H1 (cell line): Measurements from ENCODE around the gene GALNT2. TPM values are rescaled to one million over a fixed set of nuclear protein-coding genes. Genes with fewer than 3 reads are reported as not detected.

Experiments used
- CTCF ChIA-PET: fragments of 300-600 bp; sonication (Branson Sonifier 250); formaldehyde crosslinking; loops from one replicate; lab custom pipeline; 2021; ENCODE audit not compliant: partially characterized antibody; lab: Charles Lee
- POLR2A ChIA-PET: fragments of 300-600 bp; sonication (Branson Sonifier 250); formaldehyde crosslinking; loops from one replicate; lab custom pipeline; 2021; ENCODE audit warnings: inconsistent platforms; ENCODE audit not compliant: partially characterized antibody; lab: Charles Lee
- DNase-seq, 2 experiments: peaks; one replicate each; pipeline versions ENCODE4 v3.0.0 to v3.0.0-alpha.2; 2010 to 2022; ENCODE audit warnings: low spot score in 2 of 2, low read depth in 1 of 2, mixed read lengths in 1 of 2
- FAIRE-seq: peaks from 2 replicates; lab custom pipeline; 2011; peaks lifted over from hg19 to GRCh38; lab: Jason Lieb, UNC
- H2AFZ ChIP-seq: 2 replicates; pipeline ENCODE4 v1.8.1; 2012; ENCODE audit warnings: low read length, inconsistent platforms
- H2AK5ac ChIP-seq: 2 replicates; pipeline ENCODE4 v1.6.1; 2013; ENCODE audit warnings: low read depth, low read length
- H2BK120ac ChIP-seq: replicated peaks from 2 replicates; pipeline ENCODE3; 2013; ENCODE audit warnings: low read depth, low read length, inconsistent platforms
- H2BK12ac ChIP-seq: 2 replicates; pipeline ENCODE4 v1.6.1; 2013; ENCODE audit warnings: low read depth, low read length
- H2BK15ac ChIP-seq: 2 replicates; pipeline ENCODE4 v1.6.1; 2013; ENCODE audit warnings: low read length
- H2BK20ac ChIP-seq: 2 replicates; pipeline ENCODE4 v1.6.1; 2013; ENCODE audit warnings: low read length
- H2BK5ac ChIP-seq: 2 replicates; pipeline ENCODE4 v1.6.1; 2013; ENCODE audit warnings: low read depth, low read length
- H3K14ac ChIP-seq: 2 replicates; pipeline ENCODE4 v1.6.1; 2013; ENCODE audit warnings: inconsistent platforms; ENCODE audit not compliant: insufficient read length
- H3K18ac ChIP-seq: 2 replicates; pipeline ENCODE4 v1.6.1; 2013; ENCODE audit warnings: low read length; ENCODE audit errors: extremely low read depth
- H3K23ac ChIP-seq: 2 replicates; pipeline ENCODE4 v1.6.1; 2013; ENCODE audit warnings: inconsistent platforms; ENCODE audit not compliant: insufficient read length
- H3K23me2 ChIP-seq: 2 replicates; pipeline ENCODE4 v1.6.1; 2013; ENCODE audit warnings: low read depth, low read length
- H3K27ac ChIP-seq: 2 replicates; pipeline ENCODE4 v1.6.1; 2011; ENCODE audit warnings: low read depth, low read length, inconsistent platforms
- H3K27me3 ChIP-seq, 4 experiments: replicated peaks in 1 of 4; 1 replicate in 1 of 4; 2 replicates in 3 of 4; pipeline versions ENCODE4 v1.6.1 to v1.8.1; 2011 to 2013; ENCODE audit warnings: low read length in 3 of 4, mild to moderate bottlenecking in 3 of 4, inconsistent platforms in 2 of 4, mixed read lengths in 2 of 4, moderate library complexity in 1 of 4; ENCODE audit not compliant: control insufficient read depth in 3 of 4, insufficient read depth in 3 of 4; ENCODE audit errors: extremely low read depth in 1 of 4
- H3K36me3 ChIP-seq, 4 experiments: 2 replicates each; pipeline versions ENCODE4 v1.6.1 to v1.8.1; 2011 to 2013; ENCODE audit warnings: mild to moderate bottlenecking in 4 of 4, low read length in 3 of 4, moderate library complexity in 2 of 4, control low read depth in 1 of 4, inconsistent platforms in 1 of 4; ENCODE audit not compliant: insufficient read depth in 4 of 4, control insufficient read depth in 2 of 4
- H3K4ac ChIP-seq: replicated peaks from 2 replicates; pipeline ENCODE3; 2013; ENCODE audit warnings: low read length, low read depth, mixed read lengths, inconsistent platforms; ENCODE audit not compliant: insufficient read length
- H3K4me1 ChIP-seq, 4 experiments: replicated peaks in 1 of 4; 1 replicate in 1 of 4; 2 replicates in 3 of 4; pipeline versions ENCODE4 v1.6.1 to v1.8.1; 2011 to 2013; ENCODE audit warnings: low read length in 3 of 4, inconsistent platforms in 2 of 4, mixed read lengths in 1 of 4; ENCODE audit not compliant: insufficient read depth in 4 of 4, control insufficient read depth in 3 of 4
- H3K4me2 ChIP-seq, 2 experiments: 2 replicates each; pipeline versions ENCODE4 v1.6.1 to v1.8.1; 2011 to 2013; ENCODE audit warnings: low read depth in 2 of 2, low read length in 2 of 2, control low read depth in 1 of 2, inconsistent platforms in 1 of 2, mild to moderate bottlenecking in 1 of 2; ENCODE audit not compliant: insufficient read depth in 1 of 2
- H3K4me3 ChIP-seq, 4 experiments: fragments of 200-600, 300-600 bp in 1 of 4; sonication (generic), shearing (Covaris generic), sonication (Bioruptor Twin) in 1 of 4; 2 replicates each; pipeline versions ENCODE4 v1.5.1 to v1.8.1; 2011 to 2016; ENCODE audit warnings: low read length in 4 of 4, low read depth in 3 of 4, control low read depth in 2 of 4, inconsistent platforms in 2 of 4, mild to moderate bottlenecking in 2 of 4, mixed read lengths in 1 of 4, moderate library complexity in 1 of 4; ENCODE audit not compliant: insufficient read depth in 2 of 4; ENCODE audit errors: extremely low read depth in 1 of 4
- H3K56ac ChIP-seq: replicated peaks from 2 replicates; pipeline ENCODE3; 2013; ENCODE audit warnings: low read depth, mild to moderate bottlenecking, mixed read lengths, low read length, inconsistent platforms; ENCODE audit not compliant: insufficient read length
- H3K79me1 ChIP-seq: 2 replicates; pipeline ENCODE4 v1.6.1; 2013; ENCODE audit warnings: low read depth, low read length, control low read depth
- H3K79me2 ChIP-seq, 2 experiments: 2 replicates each; pipeline versions ENCODE4 v1.6.1 to v1.8.1; 2012 to 2013; ENCODE audit warnings: low read length in 2 of 2, mild to moderate bottlenecking in 2 of 2, inconsistent platforms in 1 of 2; ENCODE audit not compliant: insufficient read depth in 2 of 2, control insufficient read depth in 1 of 2
- H3K9ac ChIP-seq, 4 experiments: replicated peaks in 1 of 4; 1 replicate in 1 of 4; 2 replicates in 3 of 4; pipeline versions ENCODE4 v1.6.1 to v1.8.1; 2011 to 2013; ENCODE audit warnings: low read depth in 3 of 4, low read length in 3 of 4, control low read depth in 2 of 4, mild to moderate bottlenecking in 2 of 4, moderate library complexity in 2 of 4, inconsistent platforms in 1 of 4; ENCODE audit errors: extremely low read depth in 1 of 4
- H3K9me3 ChIP-seq, 2 experiments: 2 replicates each; pipeline versions ENCODE4 v1.6.1 to v1.8.1; 2012 to 2013; ENCODE audit warnings: mild to moderate bottlenecking in 2 of 2, moderate library complexity in 2 of 2, control low read depth in 1 of 2, inconsistent platforms in 1 of 2, low read depth in 1 of 2, low read length in 1 of 2, mixed read lengths in 1 of 2; ENCODE audit not compliant: insufficient read depth in 2 of 2
- H4K20me1 ChIP-seq, 2 experiments: replicated peaks in 1 of 2; 2 replicates each; pipeline versions ENCODE3 to v1.8.1; 2011 to 2013; ENCODE audit warnings: inconsistent platforms in 2 of 2, low read length in 2 of 2, mild to moderate bottlenecking in 1 of 2; ENCODE audit not compliant: insufficient read depth in 2 of 2, control insufficient read depth in 1 of 2
- H4K5ac ChIP-seq: 2 replicates; pipeline ENCODE4 v1.6.1; 2013; ENCODE audit warnings: low read length, low read depth, mixed read lengths, inconsistent platforms; ENCODE audit not compliant: insufficient read length
- H4K8ac ChIP-seq: 2 replicates; pipeline ENCODE4 v1.8.0; 2013; ENCODE audit warnings: mild to moderate bottlenecking, moderate library complexity, low read length, inconsistent platforms; ENCODE audit not compliant: insufficient read depth; ENCODE audit errors: extremely low read depth
- H4K91ac ChIP-seq: replicated peaks from 2 replicates; pipeline ENCODE3; 2013; ENCODE audit warnings: low read length, mixed read lengths, inconsistent platforms; ENCODE audit not compliant: insufficient read length
- CTBP2 ChIP-seq: IDR thresholded peaks from 2 replicates; pipeline ENCODE4 v1.7.0; 2011; ENCODE audit warnings: borderline replicate concordance, mild to moderate bottlenecking, moderate library complexity, mixed read lengths, low read length; ENCODE audit not compliant: insufficient read depth, insufficient read length
- KDM1A ChIP-seq: fragments of 200-600, 300-600 bp; sonication (generic); IDR thresholded peaks from 2 replicates; pipeline ENCODE4 v1.7.1; 2016; ENCODE audit warnings: mild to moderate bottlenecking, low read length, borderline replicate concordance
- WGBS, 2 experiments: shearing (Covaris generic) in 1 of 2; methylation state at CpG; one replicate each; pipeline versions ENCODE4 v1.1.6 to v1.1.7; 2013 to 2015; ENCODE audit warnings: low lambda C conversion rate in 2 of 2, mixed read lengths in 2 of 2, inconsistent platforms in 1 of 2, low coverage in 1 of 2, missing lambda C conversion rate in 1 of 2; ENCODE audit not compliant: insufficient replicate concordance in 2 of 2, insufficient coverage in 1 of 2, insufficient read length in 1 of 2; ENCODE audit errors: extremely low coverage in 1 of 2, missing lambda C conversion rate in 1 of 2; 5-methylcytosine and 5-hydroxymethylcytosine counted together
- polyA plus RNA-seq, 7 experiments: library from polyadenylated mRNA; depleted of rRNA in 3 of 7; stranded (reverse) in 5 of 7; unstranded in 2 of 7; fragments of >200 nt in 5 of 7; fragments of 200-250 nt in 2 of 7; gene quantifications; 1 replicate in 5 of 7; 2 replicates in 1 of 7; 4 replicates in 1 of 7; pipeline versions ENCODE4 v1.2.1 to v1.2.3, GENCODE V29; 2011 to 2013; ENCODE audit warnings: missing spikeins in 2 of 7, mixed read lengths in 2 of 7
- total RNA-seq: library from RNA; stranded (reverse); fragmentation: NEBNext Ultra II Directional; extraction: Animal tissue kit (Norgen Biotek cat#: 25700); gene quantifications from 2 replicates; pipeline ENCODE4 v1.2.1, GENCODE V29; 2021

Gene GALNT2
- total and polyA plus RNA-seq, 2 of the 8 experiments (the other 6 are each of a cell fraction or from before 2014, with no cell fraction given): 34.5 to 75.3 TPM

DNA sequence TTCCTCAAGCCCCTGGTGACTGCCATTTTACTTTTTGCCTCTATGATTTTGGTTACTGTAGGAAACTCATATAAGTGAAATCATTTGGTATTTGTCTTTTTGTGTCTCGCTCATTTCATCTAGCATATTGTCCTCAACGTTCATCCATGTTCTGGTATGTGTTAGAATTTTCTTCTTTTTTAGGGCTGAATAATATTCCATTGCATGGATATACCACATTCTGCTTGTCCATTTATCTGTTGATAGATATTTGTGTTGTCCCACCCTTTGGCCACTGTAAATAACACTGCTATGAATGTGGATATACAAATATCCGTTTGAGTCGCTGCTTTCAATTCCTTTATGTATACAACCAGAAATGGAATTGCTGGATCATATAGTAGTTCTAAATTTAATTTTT is 4.5 kb upstream of the GALNT2 start:
- FAIRE-seq: no peak
- no peaks in the 10 kb centered on the region for H3K4me1 ChIP-seq
- CTCF ChIA-PET: no interaction called here

More for the DNA sequence above, 4.5 kb upstream of the GALNT2 start:
- H3K79me1 ChIP-seq: no peaks in the 10 kb centered on the region
- no peak overlapping the region for H3K56ac ChIP-seq
- no peak overlapping the region for H2BK5ac ChIP-seq
- H3K18ac ChIP-seq: no peak overlapping the region
- H2BK20ac ChIP-seq: no peak overlapping the region
- H3K27ac ChIP-seq: no peak overlapping the region
- no peak overlapping the region for H3K4me3 ChIP-seq
- no peaks in the 10 kb centered on the region for H3K79me2 ChIP-seq
- no peak overlapping the region for H4K5ac ChIP-seq
- H4K20me1 ChIP-seq: no peaks in the 10 kb centered on the region
- H3K4me2 ChIP-seq: no peak overlapping the region
- H3K36me3 ChIP-seq: no peaks in the 10 kb centered on the region
- H4K8ac ChIP-seq: no peak overlapping the region
- H3K23ac ChIP-seq: no peak overlapping the region
- H3K9me3 ChIP-seq: peaks cover 0 to 4% of the 10 kb centered on the region in 2 experiments; a peak in 1 of 4 replicates
- no peak overlapping the region for H3K9ac ChIP-seq
- no peak overlapping the region for H2AFZ ChIP-seq
- WGBS, 2 experiments: 65% methylated on average over 4 of the region's 4 CpGs; no CpG with 5 or more reads in 1 of the 2 experiments
- H2BK120ac ChIP-seq: no peak overlapping the region
- TF ChIP-seq KDM1A (peak; percentile 55; the same call in 1 of the 2 replicates), CTBP2 (no peak)
- DNase-seq: no peak
- H3K14ac ChIP-seq: no peak overlapping the region
- no peaks in the 10 kb centered on the region for H3K27me3 ChIP-seq
- no peak overlapping the region for H2AK5ac ChIP-seq
- no peak overlapping the region for H2BK12ac ChIP-seq
- no peak overlapping the region for H4K91ac ChIP-seq
- POLR2A ChIA-PET: no interaction called here
- H3K4ac ChIP-seq: no peak overlapping the region
- H2BK15ac ChIP-seq: no peak overlapping the region
- peaks cover under 1% of the 10 kb centered on the region; the same call in 1 of the 2 replicates for H3K23me2 ChIP-seq
